ENCODE data around the gene MARK2.

DNA sequence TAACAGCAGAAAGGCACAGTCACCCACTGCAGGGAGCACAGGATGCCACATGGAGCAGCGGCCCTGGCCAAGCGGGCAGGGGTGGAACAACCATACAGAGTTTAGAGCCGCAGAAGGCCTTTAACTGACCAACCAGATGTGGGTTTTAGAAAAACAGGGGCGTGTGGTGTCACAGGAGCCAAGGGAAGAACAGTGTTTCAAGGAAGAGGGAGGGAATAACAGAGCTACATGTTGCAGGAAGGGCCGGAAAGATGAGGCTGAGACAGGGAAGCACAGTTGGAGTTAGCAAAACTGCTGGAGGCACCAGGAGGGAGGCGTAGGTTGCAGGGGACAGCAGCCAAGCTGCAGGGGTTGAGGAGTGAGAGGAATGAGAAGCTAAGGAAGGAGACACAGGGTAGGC, 92.1 kb downstream of the MARK2 start:
- no peak for TF ChIP-seq POLR2A (IDR thresholded peaks at IDR 0.05)
- TF ChIP-seq, protein P1, sequence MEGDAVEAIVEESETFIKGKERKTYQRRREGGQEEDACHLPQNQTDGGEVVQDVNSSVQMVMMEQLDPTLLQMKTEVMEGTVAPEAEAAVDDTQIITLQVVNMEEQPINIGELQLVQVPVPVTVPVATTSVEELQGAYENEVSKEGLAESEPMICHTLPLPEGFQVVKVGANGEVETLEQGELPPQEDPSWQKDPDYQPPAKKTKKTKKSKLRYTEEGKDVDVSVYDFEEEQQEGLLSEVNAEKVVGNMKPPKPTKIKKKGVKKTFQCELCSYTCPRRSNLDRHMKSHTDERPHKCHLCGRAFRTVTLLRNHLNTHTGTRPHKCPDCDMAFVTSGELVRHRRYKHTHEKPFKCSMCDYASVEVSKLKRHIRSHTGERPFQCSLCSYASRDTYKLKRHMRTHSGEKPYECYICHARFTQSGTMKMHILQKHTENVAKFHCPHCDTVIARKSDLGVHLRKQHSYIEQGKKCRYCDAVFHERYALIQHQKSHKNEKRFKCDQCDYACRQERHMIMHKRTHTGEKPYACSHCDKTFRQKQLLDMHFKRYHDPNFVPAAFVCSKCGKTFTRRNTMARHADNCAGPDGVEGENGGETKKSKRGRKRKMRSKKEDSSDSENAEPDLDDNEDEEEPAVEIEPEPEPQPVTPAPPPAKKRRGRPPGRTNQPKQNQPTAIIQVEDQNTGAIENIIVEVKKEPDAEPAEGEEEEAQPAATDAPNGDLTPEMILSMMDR (IDR thresholded peaks at IDR 0.05), result no peak
